Breast epithelium (tissue), 3 donors: Measurements from ENCODE around the gene CCNJL.

ENCODE experiments used
- POLR2A ChIP-seq: fragments of 450-650 bp; IDR thresholded peaks from one replicate; pipeline ENCODE4 v1.6.1; 2016; ENCODE audit warnings: antibody characterized with exemption, mild to moderate bottlenecking, moderate library complexity
- POLR2AphosphoS5 ChIP-seq, 3 donors: sonication (generic); formaldehyde crosslinking; IDR thresholded peaks; one replicate each; pipeline ENCODE4 v1.6.1; 2017; ENCODE audit warnings: antibody characterized with exemption in 3 of 3
- TF ChIP-seq, protein P1 (sequence below), 3 donors: fragments of 450-650 bp; IDR thresholded peaks; one replicate each; pipeline ENCODE4 v1.5.1; 2016 to 2017; ENCODE audit warnings: antibody characterized with exemption in 3 of 3, mild to moderate bottlenecking in 3 of 3, moderate library complexity in 3 of 3

GRCh38 chr5:160330212-160330611 lies 17.8 kb upstream of the CCNJL start:
- TF ChIP-seq POLR2A (no peak), POLR2AphosphoS5 (IDR thresholded peaks at IDR 0.05) (no peak)
- TF ChIP-seq, protein P1, sequence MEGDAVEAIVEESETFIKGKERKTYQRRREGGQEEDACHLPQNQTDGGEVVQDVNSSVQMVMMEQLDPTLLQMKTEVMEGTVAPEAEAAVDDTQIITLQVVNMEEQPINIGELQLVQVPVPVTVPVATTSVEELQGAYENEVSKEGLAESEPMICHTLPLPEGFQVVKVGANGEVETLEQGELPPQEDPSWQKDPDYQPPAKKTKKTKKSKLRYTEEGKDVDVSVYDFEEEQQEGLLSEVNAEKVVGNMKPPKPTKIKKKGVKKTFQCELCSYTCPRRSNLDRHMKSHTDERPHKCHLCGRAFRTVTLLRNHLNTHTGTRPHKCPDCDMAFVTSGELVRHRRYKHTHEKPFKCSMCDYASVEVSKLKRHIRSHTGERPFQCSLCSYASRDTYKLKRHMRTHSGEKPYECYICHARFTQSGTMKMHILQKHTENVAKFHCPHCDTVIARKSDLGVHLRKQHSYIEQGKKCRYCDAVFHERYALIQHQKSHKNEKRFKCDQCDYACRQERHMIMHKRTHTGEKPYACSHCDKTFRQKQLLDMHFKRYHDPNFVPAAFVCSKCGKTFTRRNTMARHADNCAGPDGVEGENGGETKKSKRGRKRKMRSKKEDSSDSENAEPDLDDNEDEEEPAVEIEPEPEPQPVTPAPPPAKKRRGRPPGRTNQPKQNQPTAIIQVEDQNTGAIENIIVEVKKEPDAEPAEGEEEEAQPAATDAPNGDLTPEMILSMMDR (IDR thresholded peaks at IDR 0.05) = no peak
